Measurements from ENCODE around the gene HACE1. TPM values are rescaled to one million over a fixed set of nuclear protein-coding genes. Genes with fewer than 3 reads are reported as not detected.

HACE1 gene
- total RNA-seq, 1 experiment from 2014 or later, result 4.3 TPM

- no peak overlapping the region for H2AFZ ChIP-seq (ENCODE audit: low read length)
- DNase-seq (no peak), ATAC-seq (no peak)
- no peak overlapping the region for H3K4me3 ChIP-seq (ENCODE audit: low read length)
- ChIA-PET POLR2A (ENCODE audit: unreplicated experiment) (no interaction called here), CTCF (no interaction called here)
- no peaks in the 10 kb centered on the region for H3K27me3 ChIP-seq (ENCODE audit: low read length)
- H3K27ac ChIP-seq (ENCODE audit: low read length), result no peak overlapping the region
- H3K4me2 ChIP-seq (ENCODE audit: low read length), result no peak overlapping the region
- H3F3A ChIP-seq (ENCODE audit: low read length, unreplicated experiment), result no peaks in the 10 kb centered on the region
- H3K4me1 ChIP-seq (ENCODE audit: insufficient read depth, low read length), result no peaks in the 10 kb centered on the region
- H3K36me3 ChIP-seq (ENCODE audit: low read depth, low read length), result no peaks in the 10 kb centered on the region
- H3K9ac ChIP-seq (ENCODE audit: low read length), result no peak overlapping the region
- no peaks in the 10 kb centered on the region for H3K79me2 ChIP-seq (ENCODE audit: low read length)
- no peaks in the 10 kb centered on the region for H4K20me1 ChIP-seq (ENCODE audit: low read length)
- BruUV-seq (replicated peaks), result no TSS peak
- TF ChIP-seq EZH2phosphoT487 (IDR thresholded peaks at IDR 0.05; ENCODE audit: borderline replicate concordance, low read length) (no peak), CTCF (conservative IDR thresholded peaks at IDR 0.05; ENCODE audit: low read depth, low read length) (no peak), EZH2 (IDR thresholded peaks at IDR 0.05; ENCODE audit: low read length, unreplicated experiment) (no peak)
- intact Hi-C loops (cut with micrococcal nuclease), result no loop called here
- no peaks in the 10 kb centered on the region for H3K9me3 ChIP-seq (ENCODE audit: low read length)
- no peaks in the 10 kb centered on the region for H3K9me2 ChIP-seq (replicated peaks; ENCODE audit: low read length)
These were observed 25.3 kb upstream of the HACE1 start for GRCh38 chr6:104884867-104885517.

GRCh38 chr6:104881964-104882668 is 22.4 kb upstream of the HACE1 start:
- ATAC-seq, result no peak
- CTCF ChIA-PET, result interaction anchor here (0.7 kb wide), 1 partner anchor 28 kb away, joined by 5 read pairs; no protein-coding TSS in a partner anchor
- no peak for DNase-seq
- no peaks in the 10 kb centered on the region for H3K79me2 ChIP-seq (ENCODE audit: low read length)
- H4K20me1 ChIP-seq (ENCODE audit: low read length), result no peaks in the 10 kb centered on the region
- POLR2A ChIA-PET (ENCODE audit: unreplicated experiment), result no interaction called here
- H3K9me3 ChIP-seq (ENCODE audit: low read length), result no peaks in the 10 kb centered on the region
- no peak overlapping the region for H3K27ac ChIP-seq (ENCODE audit: low read length)
- H3K4me2 ChIP-seq (ENCODE audit: low read length), result no peak overlapping the region
- intact Hi-C loops (cut with micrococcal nuclease), result no loop called here
- TF ChIP-seq EZH2phosphoT487 (IDR thresholded peaks at IDR 0.05; ENCODE audit: borderline replicate concordance, low read length) (no peak), EZH2 (IDR thresholded peaks at IDR 0.05; ENCODE audit: low read length, unreplicated experiment) (no peak), CTCF (conservative IDR thresholded peaks at IDR 0.05; ENCODE audit: low read depth, low read length) (no peak)
- BruUV-seq (replicated peaks), result no TSS peak
- H3K4me1 ChIP-seq (ENCODE audit: insufficient read depth, low read length), result no peaks in the 10 kb centered on the region
- no peak overlapping the region for H3K4me3 ChIP-seq (ENCODE audit: low read length)
- H3K9me2 ChIP-seq (replicated peaks; ENCODE audit: low read length), result no peaks in the 10 kb centered on the region
- H3K9ac ChIP-seq (ENCODE audit: low read length), result no peak overlapping the region
- no peaks in the 10 kb centered on the region for H3F3A ChIP-seq (ENCODE audit: low read length, unreplicated experiment)
- no peaks in the 10 kb centered on the region for H3K36me3 ChIP-seq (ENCODE audit: low read depth, low read length)
- no peak overlapping the region for H2AFZ ChIP-seq (ENCODE audit: low read length)
- no peaks in the 10 kb centered on the region for H3K27me3 ChIP-seq (ENCODE audit: low read length)

- ChIA-PET POLR2A (ENCODE audit: unreplicated experiment) (no interaction called here), CTCF (no interaction called here)
- TF ChIP-seq CTCF (conservative IDR thresholded peaks at IDR 0.05; ENCODE audit: low read depth, low read length) (no peak), EZH2 (IDR thresholded peaks at IDR 0.05; ENCODE audit: low read length, unreplicated experiment) (no peak), EZH2phosphoT487 (IDR thresholded peaks at IDR 0.05; ENCODE audit: borderline replicate concordance, low read length) (no peak)
- Histone ChIP-seq H3K27me3 (ENCODE audit: low read length) (no peaks in the 10 kb centered on the region), H3F3A (ENCODE audit: low read length, unreplicated experiment) (no peaks in the 10 kb centered on the region), H3K27ac (ENCODE audit: low read length) (no peak overlapping the region), H3K4me1 (ENCODE audit: insufficient read depth, low read length) (peaks cover 5% of the 10 kb centered on the region; the same call in 1 of the 2 replicates), H3K4me3 (ENCODE audit: low read length) (no peak overlapping the region), H3K9me2 (replicated peaks; ENCODE audit: low read length) (no peaks in the 10 kb centered on the region), H3K4me2 (ENCODE audit: low read length) (no peak overlapping the region), H3K36me3 (ENCODE audit: low read depth, low read length) (no peaks in the 10 kb centered on the region), H3K9ac (ENCODE audit: low read length) (no peak overlapping the region), H2AFZ (ENCODE audit: low read length) (no peak overlapping the region), H3K9me3 (ENCODE audit: low read length) (no peaks in the 10 kb centered on the region), H4K20me1 (ENCODE audit: low read length) (no peaks in the 10 kb centered on the region), H3K79me2 (ENCODE audit: low read length) (peaks cover 17% of the 10 kb centered on the region)
- intact Hi-C loops (cut with micrococcal nuclease), result no loop called here
- no peak for DNase-seq
- ATAC-seq, result no peak
- no TSS peak for BruUV-seq (replicated peaks)
These were observed 2.7 kb upstream of the HACE1 start for GRCh38 chr6:104862456-104862855.

Measured in PC-3 (cell line).